ENCODE data around the gene CLN5. TPM values are rescaled to one million over a fixed set of nuclear protein-coding genes. Genes with fewer than 3 reads are reported as not detected.
A peak's percentile ranks its signal among the peaks of the same experiment; 100 is the strongest.

CLN5 gene
- total RNA-seq, 1 experiment from 2014 or later, result 7.7 TPM

- ChIA-PET CTCF (no interaction called here), POLR2A (ENCODE audit: unreplicated experiment) (no interaction called here)
- H3K9me3 ChIP-seq (ENCODE audit: low read length), result no peaks in the 10 kb centered on the region
- DNase-seq, result peak; percentile 18
- intact Hi-C loops (cut with micrococcal nuclease), result no loop called here
- H3K27ac ChIP-seq (ENCODE audit: low read length), result no peak overlapping the region
- no peaks in the 10 kb centered on the region for H3K9me2 ChIP-seq (replicated peaks; ENCODE audit: low read length)
- ATAC-seq, result peak; percentile 31
- no peak overlapping the region for H3K4me2 ChIP-seq (ENCODE audit: low read length)
- H2AFZ ChIP-seq (ENCODE audit: low read length), result no peak overlapping the region
- no peaks in the 10 kb centered on the region for H3F3A ChIP-seq (ENCODE audit: low read length, unreplicated experiment)
- no peaks in the 10 kb centered on the region for H4K20me1 ChIP-seq (ENCODE audit: low read length)
- no peaks in the 10 kb centered on the region for H3K27me3 ChIP-seq (ENCODE audit: low read length)
- no peak overlapping the region for H3K4me3 ChIP-seq (ENCODE audit: low read length)
- no peaks in the 10 kb centered on the region for H3K4me1 ChIP-seq (ENCODE audit: insufficient read depth, low read length)
- H3K36me3 ChIP-seq (ENCODE audit: low read depth, low read length), result no peaks in the 10 kb centered on the region
- H3K79me2 ChIP-seq (ENCODE audit: low read length), result no peaks in the 10 kb centered on the region
- TF ChIP-seq, protein P1, sequence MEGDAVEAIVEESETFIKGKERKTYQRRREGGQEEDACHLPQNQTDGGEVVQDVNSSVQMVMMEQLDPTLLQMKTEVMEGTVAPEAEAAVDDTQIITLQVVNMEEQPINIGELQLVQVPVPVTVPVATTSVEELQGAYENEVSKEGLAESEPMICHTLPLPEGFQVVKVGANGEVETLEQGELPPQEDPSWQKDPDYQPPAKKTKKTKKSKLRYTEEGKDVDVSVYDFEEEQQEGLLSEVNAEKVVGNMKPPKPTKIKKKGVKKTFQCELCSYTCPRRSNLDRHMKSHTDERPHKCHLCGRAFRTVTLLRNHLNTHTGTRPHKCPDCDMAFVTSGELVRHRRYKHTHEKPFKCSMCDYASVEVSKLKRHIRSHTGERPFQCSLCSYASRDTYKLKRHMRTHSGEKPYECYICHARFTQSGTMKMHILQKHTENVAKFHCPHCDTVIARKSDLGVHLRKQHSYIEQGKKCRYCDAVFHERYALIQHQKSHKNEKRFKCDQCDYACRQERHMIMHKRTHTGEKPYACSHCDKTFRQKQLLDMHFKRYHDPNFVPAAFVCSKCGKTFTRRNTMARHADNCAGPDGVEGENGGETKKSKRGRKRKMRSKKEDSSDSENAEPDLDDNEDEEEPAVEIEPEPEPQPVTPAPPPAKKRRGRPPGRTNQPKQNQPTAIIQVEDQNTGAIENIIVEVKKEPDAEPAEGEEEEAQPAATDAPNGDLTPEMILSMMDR (conservative IDR thresholded peaks at IDR 0.05; ENCODE audit: low read depth, low read length), result no peak
- TF ChIP-seq EZH2 (IDR thresholded peaks at IDR 0.05; ENCODE audit: low read length, unreplicated experiment) (no peak), EZH2phosphoT487 (IDR thresholded peaks at IDR 0.05; ENCODE audit: borderline replicate concordance, low read length) (no peak)
- H3K9ac ChIP-seq (ENCODE audit: low read length), result no peak overlapping the region
- no TSS peak for BruUV-seq (replicated peaks)
Measured at GRCh38 chr13:76965759-76966421, 26.0 kb upstream of the CLN5 start.

GRCh38 chr13:76967031-76967430 lies 24.9 kb upstream of the CLN5 start:
- DNase-seq, result no peak
- no peak overlapping the region for H3K9ac ChIP-seq (ENCODE audit: low read length)

DNA sequence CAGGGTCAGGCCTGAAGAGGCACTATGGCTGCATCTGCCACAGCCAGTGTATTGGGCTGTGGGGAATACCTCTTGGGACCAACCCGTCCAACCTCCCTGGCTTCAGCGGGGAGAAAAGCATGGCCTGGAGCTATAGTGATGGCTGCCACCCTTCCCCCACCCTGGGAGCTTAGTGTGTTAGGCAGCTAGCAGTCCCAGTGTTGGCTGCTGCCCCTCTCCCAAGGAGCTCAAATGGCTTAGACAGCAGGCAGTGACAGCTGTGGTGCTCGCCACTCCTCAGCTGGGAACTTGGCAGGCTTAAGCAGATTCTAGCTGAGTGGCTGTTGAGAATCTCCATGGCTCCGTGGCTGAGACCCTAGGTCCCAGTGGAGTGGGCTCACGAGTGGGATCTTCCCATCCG lies 23.8 kb upstream of the CLN5 start:
- Histone ChIP-seq H3F3A (ENCODE audit: low read length, unreplicated experiment) (no peaks in the 10 kb centered on the region), H3K27ac (ENCODE audit: low read length) (no peak overlapping the region), H3K79me2 (ENCODE audit: low read length) (no peaks in the 10 kb centered on the region), H3K36me3 (ENCODE audit: low read depth, low read length) (no peaks in the 10 kb centered on the region), H3K4me1 (ENCODE audit: insufficient read depth, low read length) (no peaks in the 10 kb centered on the region), H4K20me1 (ENCODE audit: low read length) (no peaks in the 10 kb centered on the region), H3K9me2 (replicated peaks; ENCODE audit: low read length) (no peaks in the 10 kb centered on the region), H3K4me2 (ENCODE audit: low read length) (no peak overlapping the region), H3K9me3 (ENCODE audit: low read length) (no peaks in the 10 kb centered on the region), H3K9ac (ENCODE audit: low read length) (no peak overlapping the region), H2AFZ (ENCODE audit: low read length) (no peak overlapping the region), H3K4me3 (ENCODE audit: low read length) (no peak overlapping the region), H3K27me3 (ENCODE audit: low read length) (no peaks in the 10 kb centered on the region)
- intact Hi-C loops (cut with micrococcal nuclease), result no loop called here
- POLR2A ChIA-PET (ENCODE audit: unreplicated experiment), result no interaction called here
- TF ChIP-seq, protein P1 (conservative IDR thresholded peaks at IDR 0.05; ENCODE audit: low read depth, low read length), result no peak
- TF ChIP-seq EZH2 (IDR thresholded peaks at IDR 0.05; ENCODE audit: low read length, unreplicated experiment) (no peak), EZH2phosphoT487 (IDR thresholded peaks at IDR 0.05; ENCODE audit: borderline replicate concordance, low read length) (no peak)
- ATAC-seq, result no peak
- no TSS peak for BruUV-seq (replicated peaks)
- CTCF ChIA-PET, result no interaction called here
- no peak for DNase-seq

More at GRCh38 chr13:76967031-76967430, 24.9 kb upstream of the CLN5 start:
- no TSS peak for BruUV-seq (replicated peaks)
- no peak for ATAC-seq
- Histone ChIP-seq H3K36me3 (ENCODE audit: low read depth, low read length) (no peaks in the 10 kb centered on the region), H2AFZ (ENCODE audit: low read length) (no peak overlapping the region), H3K9me3 (ENCODE audit: low read length) (no peaks in the 10 kb centered on the region), H3F3A (ENCODE audit: low read length, unreplicated experiment) (no peaks in the 10 kb centered on the region), H3K9me2 (replicated peaks; ENCODE audit: low read length) (no peaks in the 10 kb centered on the region), H3K4me2 (ENCODE audit: low read length) (no peak overlapping the region), H3K4me3 (ENCODE audit: low read length) (no peak overlapping the region), H4K20me1 (ENCODE audit: low read length) (no peaks in the 10 kb centered on the region), H3K27me3 (ENCODE audit: low read length) (no peaks in the 10 kb centered on the region), H3K27ac (ENCODE audit: low read length) (no peak overlapping the region), H3K79me2 (ENCODE audit: low read length) (no peaks in the 10 kb centered on the region), H3K4me1 (ENCODE audit: insufficient read depth, low read length) (no peaks in the 10 kb centered on the region)
- POLR2A ChIA-PET (ENCODE audit: unreplicated experiment), result no interaction called here
- CTCF ChIA-PET, result no interaction called here
- TF ChIP-seq, protein P1 (conservative IDR thresholded peaks at IDR 0.05; ENCODE audit: low read depth, low read length), result no peak
- TF ChIP-seq EZH2phosphoT487 (IDR thresholded peaks at IDR 0.05; ENCODE audit: borderline replicate concordance, low read length), result no peak
- TF ChIP-seq EZH2 (IDR thresholded peaks at IDR 0.05; ENCODE audit: low read length, unreplicated experiment), result no peak
- intact Hi-C loops (cut with micrococcal nuclease), result no loop called here

Measured in PC-3 (cell line).